ENCODE results near the gene ALOX15. TPM values are rescaled to one million over a fixed set of nuclear protein-coding genes. Genes with fewer than 3 reads are reported as not detected.

The ALOX15 gene
- total RNA-seq, 2 donors from 2014 or later: 0.24 TPM; not detected in 1

DNA sequence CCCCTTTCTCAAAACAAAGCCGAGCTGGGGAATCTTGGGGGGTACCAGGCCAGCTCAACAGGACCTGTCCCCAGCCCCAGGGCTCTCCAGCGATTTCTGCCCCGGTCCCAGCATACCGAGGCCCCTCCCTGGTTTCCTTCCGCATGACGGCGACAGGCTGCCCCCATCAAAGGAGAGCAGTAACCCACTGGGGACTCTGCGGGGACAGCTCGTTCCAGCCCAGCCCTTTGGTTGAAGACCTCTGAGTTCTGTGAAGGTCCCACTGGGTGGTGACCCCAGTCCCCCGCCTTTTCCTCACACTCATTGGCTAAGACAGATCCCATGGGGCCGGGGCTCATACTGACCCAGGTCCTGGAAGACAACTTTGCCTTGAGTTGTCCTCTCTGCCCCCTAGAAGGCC lies 53.1 kb downstream of the ALOX15 start:
- H3K4me3 Mint-ChIP-seq: no peak overlapping the region
- H3K27ac Mint-ChIP-seq: no peak overlapping the region
- ATAC-seq (replicated peaks): no peak
- H3K9me3 Mint-ChIP-seq: no peaks in the 10 kb centered on the region
- H3K27me3 Mint-ChIP-seq: peaks cover 28% of the 10 kb centered on the region
- no peaks in the 10 kb centered on the region for H3K4me1 Mint-ChIP-seq
- H3K36me3 Mint-ChIP-seq (ENCODE audit: low read depth): no peaks in the 10 kb centered on the region

DNA sequence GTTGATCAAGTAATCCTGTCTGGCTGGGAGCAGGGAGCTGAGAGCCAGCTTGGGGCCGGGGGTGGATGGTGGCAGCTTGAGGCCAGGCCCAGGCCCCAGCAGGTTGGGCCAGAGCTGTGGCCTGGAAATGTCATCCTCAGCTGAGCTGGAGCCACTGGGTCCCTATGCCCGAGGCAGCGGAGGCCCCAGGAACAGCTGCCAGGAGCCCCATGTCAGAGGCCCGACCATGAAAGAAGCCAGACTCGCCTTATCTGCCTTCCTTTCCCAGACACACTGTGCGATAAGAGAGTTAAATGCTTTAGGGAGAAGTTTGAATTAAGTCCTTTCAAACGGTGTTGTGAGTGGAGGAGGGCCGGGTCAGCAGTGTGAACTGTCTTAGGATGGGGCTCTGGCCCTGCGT lies 53.7 kb downstream of the ALOX15 start:
- no peaks in the 10 kb centered on the region for H3K36me3 Mint-ChIP-seq (ENCODE audit: low read depth)

DNA sequence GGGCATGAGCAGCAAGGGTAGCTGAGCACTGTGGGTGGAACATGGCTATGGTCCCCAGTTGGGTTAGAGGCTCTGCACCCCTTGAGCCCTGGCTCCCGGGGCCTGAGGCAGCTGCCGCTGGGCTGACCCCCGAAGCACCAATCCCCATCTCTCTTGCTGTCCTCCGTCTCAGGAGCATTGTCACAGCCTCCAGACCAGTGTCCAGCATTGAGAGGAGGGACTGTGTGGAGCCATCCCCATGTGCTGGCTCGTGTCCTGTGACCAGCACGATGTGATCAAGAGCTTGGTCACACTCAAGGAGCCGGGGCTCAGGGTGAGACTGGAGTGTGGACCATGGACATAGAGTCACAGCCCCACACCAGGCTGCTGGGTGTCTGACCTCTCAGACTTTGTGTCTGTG lies 54.3 kb downstream of the ALOX15 start:
- Mint-ChIP-seq H3K9me3 (no peaks in the 10 kb centered on the region), H3K4me3 (no peak overlapping the region), H3K4me1 (no peaks in the 10 kb centered on the region), H3K36me3 (ENCODE audit: low read depth) (no peaks in the 10 kb centered on the region), H3K27ac (no peak overlapping the region), H3K27me3 (peaks cover 33% of the 10 kb centered on the region)
- ATAC-seq (replicated peaks): no peak

More for the DNA sequence above, 53.7 kb downstream of the ALOX15 start:
- Mint-ChIP-seq H3K27ac (no peak overlapping the region), H3K9me3 (no peaks in the 10 kb centered on the region), H3K4me3 (no peak overlapping the region), H3K4me1 (no peaks in the 10 kb centered on the region), H3K27me3 (peaks cover 34% of the 10 kb centered on the region)
- no peak for ATAC-seq (replicated peaks)

DNA sequence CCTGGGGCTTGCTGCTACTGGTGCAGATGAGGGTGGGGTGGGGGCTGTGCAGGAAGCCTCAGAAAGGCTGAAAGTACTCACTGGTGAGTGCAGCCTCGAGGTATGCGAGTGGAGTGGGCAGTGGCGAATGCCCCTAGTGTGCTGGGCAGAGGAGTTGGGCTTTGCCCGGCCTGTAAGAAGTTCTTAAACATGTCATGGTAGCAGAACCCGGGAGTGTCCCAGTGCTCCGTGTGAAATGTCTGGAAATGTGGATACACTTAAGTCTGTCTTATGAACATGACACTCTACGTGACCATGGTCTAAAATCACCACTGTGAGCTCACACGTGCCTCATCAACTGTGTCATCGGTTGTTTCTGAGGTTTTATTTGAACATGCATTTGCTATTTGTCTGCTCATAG lies 55.4 kb downstream of the ALOX15 start:
- no peaks in the 10 kb centered on the region for H3K4me1 Mint-ChIP-seq
- no peaks in the 10 kb centered on the region for H3K36me3 Mint-ChIP-seq (ENCODE audit: low read depth)
- no peak overlapping the region for H3K27ac Mint-ChIP-seq
- peaks cover 37% of the 10 kb centered on the region for H3K27me3 Mint-ChIP-seq
- ATAC-seq (replicated peaks): no peak
- no peaks in the 10 kb centered on the region for H3K9me3 Mint-ChIP-seq
- no peak overlapping the region for H3K4me3 Mint-ChIP-seq

DNA sequence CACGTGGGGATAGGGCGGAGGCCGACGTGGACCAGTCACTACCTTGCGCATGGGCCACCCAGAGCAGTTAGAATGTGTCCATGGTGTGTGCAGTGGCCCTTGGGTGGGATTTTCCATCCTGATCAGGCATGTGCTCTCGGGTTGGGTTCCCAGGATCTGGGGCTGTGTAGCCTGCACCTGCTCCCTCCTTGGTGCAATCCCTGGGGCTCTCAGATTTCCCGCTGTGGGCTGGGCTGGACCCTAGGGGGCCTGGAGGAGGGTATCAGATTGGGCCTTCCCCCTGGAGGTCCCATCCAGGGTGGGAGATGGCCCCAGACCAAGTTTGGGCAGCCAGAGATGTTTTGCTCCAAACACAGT lies 55.9 kb downstream of the ALOX15 start:
- Mint-ChIP-seq H3K27me3 (peaks cover 40% of the 10 kb centered on the region), H3K4me1 (no peaks in the 10 kb centered on the region), H3K36me3 (ENCODE audit: low read depth) (no peaks in the 10 kb centered on the region), H3K4me3 (no peak overlapping the region), H3K9me3 (no peaks in the 10 kb centered on the region), H3K27ac (no peak overlapping the region)
- ATAC-seq (replicated peaks): no peak

DNA sequence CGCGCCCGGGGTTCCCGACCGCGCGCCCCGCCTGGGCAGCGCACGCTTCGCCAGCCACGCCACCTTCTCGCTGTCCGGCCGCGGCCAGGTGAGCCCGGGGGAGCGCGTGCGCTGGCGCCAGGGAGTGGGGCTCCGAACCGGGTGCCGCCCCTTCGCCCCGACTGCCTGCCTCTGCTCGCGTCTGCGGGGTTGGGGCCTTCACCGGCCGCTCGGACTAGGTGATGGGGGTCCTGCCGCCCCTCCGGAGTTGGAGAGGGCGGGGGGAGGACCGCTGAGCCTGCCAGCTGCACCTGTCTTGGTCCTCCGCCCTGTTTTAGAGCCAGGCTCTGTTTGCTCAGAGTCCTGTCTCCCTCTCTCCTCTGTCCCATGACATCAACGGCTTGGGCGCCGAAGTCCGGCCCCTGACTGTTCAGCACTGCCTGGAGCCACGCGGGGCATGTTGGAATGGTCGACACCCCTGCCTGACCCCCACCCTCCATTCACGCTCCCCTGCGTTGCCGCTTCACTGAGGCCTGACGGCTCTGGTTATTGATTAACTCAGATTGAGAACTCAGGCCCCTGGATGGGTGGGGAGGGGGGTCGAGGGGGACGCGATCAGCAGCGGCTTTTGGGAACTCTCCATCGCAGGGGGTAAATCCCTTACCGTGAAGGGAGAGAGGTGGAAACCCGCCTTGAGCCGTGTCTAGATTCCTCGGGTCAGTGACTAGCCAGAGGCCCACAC lies 56.4 kb downstream of the ALOX15 start:
- Mint-ChIP-seq H3K4me1 (no peaks in the 10 kb centered on the region), H3K9me3 (no peaks in the 10 kb centered on the region), H3K4me3 (peak overlapping the region; percentile 39), H3K27ac (no peak overlapping the region), H3K27me3 (peaks cover 35% of the 10 kb centered on the region), H3K36me3 (ENCODE audit: low read depth) (no peaks in the 10 kb centered on the region)
- no peak for ATAC-seq (replicated peaks)

DNA sequence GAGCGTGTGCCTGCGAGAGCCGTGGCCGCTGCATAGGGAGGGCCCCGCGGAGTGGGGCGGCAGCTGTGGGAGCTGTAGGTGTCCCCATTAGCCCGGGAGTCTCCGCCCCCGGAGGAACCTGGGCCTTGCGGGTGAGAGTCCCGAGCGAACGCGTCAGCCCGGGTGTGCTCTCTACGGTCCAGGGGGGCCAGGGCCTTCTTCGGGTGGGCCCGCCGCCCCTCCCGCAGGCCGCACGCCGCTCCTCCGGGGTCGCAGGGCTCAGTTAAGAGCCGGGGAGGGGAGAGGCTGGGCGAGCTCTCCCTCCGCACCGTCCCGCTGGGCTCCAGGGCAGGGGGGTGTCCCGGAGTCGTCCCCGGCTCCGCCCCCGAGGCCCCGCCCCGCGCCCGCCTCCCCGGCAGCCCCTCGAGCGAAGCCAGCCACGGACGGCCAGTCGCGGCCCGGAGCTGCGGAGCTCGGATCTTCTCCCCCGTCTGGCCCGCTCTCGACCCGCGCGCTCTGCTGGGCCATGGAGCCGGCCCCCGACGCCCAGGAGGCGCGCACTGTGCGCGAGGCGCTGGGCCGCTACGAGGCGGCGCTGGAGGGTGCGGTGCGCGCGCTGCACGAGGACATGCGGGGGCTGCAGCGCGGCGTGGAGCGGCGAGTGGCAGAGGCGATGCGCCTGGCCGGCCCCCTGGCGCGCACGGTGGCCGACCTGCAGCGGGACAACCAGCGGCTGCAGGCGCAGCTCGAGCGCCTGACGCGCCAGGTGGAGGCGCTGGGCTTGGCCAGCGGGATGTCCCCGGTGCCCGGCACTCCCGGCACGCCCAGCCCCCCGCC lies 57.2 kb downstream of the ALOX15 start, which contains the start of gene SMTNL2:
Gene SMTNL2 (plus strand): TSS at position 429 of the 816 bp plus-strand sequence. CDS start 77 bp downstream, at position 506.
- Mint-ChIP-seq H3K4me3 (peak within 1 kb of the TSS; percentile 41), H3K36me3 (ENCODE audit: low read depth) (no peaks in the 10 kb centered on the region), H3K27ac (no peak within 1 kb of the TSS), H3K9me3 (no peaks in the 10 kb centered on the region), H3K4me1 (no peaks in the 10 kb centered on the region), H3K27me3 (peaks cover 35% of the 10 kb centered on the region)
- ATAC-seq (replicated peaks): no peak

DNA sequence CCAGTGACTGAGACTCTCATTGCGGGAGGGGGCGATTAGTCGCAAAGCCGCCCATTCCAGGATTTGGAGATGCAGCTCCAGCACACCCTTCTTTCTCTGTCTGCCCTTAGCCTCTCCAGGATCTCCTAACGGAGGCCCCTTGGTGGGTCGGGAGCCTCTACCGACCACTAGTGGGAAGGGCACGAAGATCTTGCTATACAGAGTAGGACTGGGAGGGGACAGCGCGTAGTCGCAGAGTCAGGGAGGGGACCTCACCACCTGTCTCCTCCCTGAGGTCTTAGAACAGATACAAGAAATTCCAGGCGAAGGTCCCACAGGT lies 57.7 kb downstream of the ALOX15 start:
- ATAC-seq (replicated peaks): no peak
- Mint-ChIP-seq H3K9me3 (no peaks in the 10 kb centered on the region), H3K4me3 (peak overlapping the region; percentile 41), H3K36me3 (ENCODE audit: low read depth) (no peaks in the 10 kb centered on the region), H3K27me3 (peaks cover 35% of the 10 kb centered on the region), H3K4me1 (no peaks in the 10 kb centered on the region), H3K27ac (no peak overlapping the region)

DNA sequence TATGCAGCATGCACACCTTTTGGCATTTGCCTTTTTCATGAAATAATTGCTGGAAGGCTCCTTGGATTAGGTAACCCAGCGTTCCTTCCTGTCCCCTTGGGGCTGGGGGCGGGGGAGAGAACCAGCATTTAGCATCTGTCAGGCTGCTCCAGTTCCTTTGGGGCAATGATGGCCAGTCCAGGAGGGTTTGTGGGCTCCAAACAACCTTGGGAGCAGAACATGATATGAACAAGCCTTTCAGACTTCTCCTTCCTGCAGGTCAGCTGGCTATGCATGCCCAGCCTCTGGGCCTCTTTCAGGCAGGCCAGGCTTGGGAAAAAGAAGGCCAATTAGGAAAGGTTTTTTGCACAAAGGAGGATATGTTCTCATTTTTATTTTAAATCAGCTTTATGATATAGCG lies 58.3 kb downstream of the ALOX15 start:
- no peak overlapping the region for H3K27ac Mint-ChIP-seq
- ATAC-seq (replicated peaks): no peak
- H3K4me3 Mint-ChIP-seq: no peak overlapping the region
- no peaks in the 10 kb centered on the region for H3K9me3 Mint-ChIP-seq
- no peaks in the 10 kb centered on the region for H3K4me1 Mint-ChIP-seq
- no peaks in the 10 kb centered on the region for H3K36me3 Mint-ChIP-seq (ENCODE audit: low read depth)
- H3K27me3 Mint-ChIP-seq: peaks cover 35% of the 10 kb centered on the region

DNA sequence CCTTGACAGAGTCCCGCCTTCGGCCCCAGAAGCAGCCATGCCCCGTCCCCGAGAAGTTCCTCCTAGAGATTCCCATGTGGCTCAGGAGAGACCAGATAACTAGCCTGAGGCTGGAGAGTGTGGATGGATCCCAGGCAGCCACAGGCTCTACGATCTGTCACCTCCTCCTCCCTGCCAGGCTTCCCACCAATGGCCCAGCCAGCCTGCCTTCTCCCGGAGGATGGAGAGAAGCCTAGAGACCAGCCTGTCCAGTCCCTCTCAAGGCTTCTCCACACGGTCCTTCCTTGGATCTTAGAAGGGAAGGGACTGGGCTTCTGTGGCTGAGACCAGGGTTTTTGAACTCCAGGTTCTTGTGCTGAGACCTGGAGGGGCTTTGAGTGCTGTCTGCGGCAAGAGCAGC lies 58.8 kb downstream of the ALOX15 start:
- no peak overlapping the region for H3K27ac Mint-ChIP-seq
- ATAC-seq (replicated peaks): no peak
- H3K4me1 Mint-ChIP-seq: no peaks in the 10 kb centered on the region
- H3K27me3 Mint-ChIP-seq: peaks cover 35% of the 10 kb centered on the region
- H3K4me3 Mint-ChIP-seq: no peak overlapping the region
- no peaks in the 10 kb centered on the region for H3K9me3 Mint-ChIP-seq
- H3K36me3 Mint-ChIP-seq (ENCODE audit: low read depth): no peaks in the 10 kb centered on the region

DNA sequence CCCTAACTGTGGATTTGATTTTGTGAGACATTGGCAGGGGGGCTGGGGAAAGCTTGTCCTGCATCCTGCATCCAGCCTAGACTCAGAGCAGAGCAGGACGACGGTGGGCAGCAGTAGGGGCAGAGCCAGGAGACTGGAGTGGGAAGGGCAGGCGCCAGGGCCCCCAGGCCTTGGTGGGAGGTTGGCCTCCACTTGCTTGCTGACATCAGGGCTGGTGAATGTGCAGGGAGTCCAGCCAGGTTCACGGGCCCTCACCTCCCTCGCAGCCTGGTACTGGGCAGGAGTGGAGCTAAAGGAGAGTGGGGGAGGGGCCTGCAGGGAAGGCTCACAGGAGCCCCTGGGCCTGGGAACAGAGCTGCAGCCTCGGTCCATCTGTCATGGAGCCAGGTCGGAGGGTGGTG lies 59.4 kb downstream of the ALOX15 start:
- Mint-ChIP-seq H3K36me3 (ENCODE audit: low read depth) (no peaks in the 10 kb centered on the region), H3K4me3 (no peak overlapping the region), H3K27me3 (peaks cover 35% of the 10 kb centered on the region), H3K27ac (no peak overlapping the region), H3K9me3 (no peaks in the 10 kb centered on the region), H3K4me1 (no peaks in the 10 kb centered on the region)
- no peak for ATAC-seq (replicated peaks)

Other genes starting within 250 kb of the ALOX15 start
- 1 to 10 TPM; 2.4 to 5.8 TPM for gene SPNS3, start 207.7 kb downstream of the ALOX15 start, total RNA-seq
- under 1 TPM in 1 of 2 donors, not detected in 1; 0.45 TPM for gene SPNS2, start 142.8 kb downstream of the ALOX15 start, total RNA-seq
- 10 to 100 TPM; 47.5 to 95.4 TPM for gene MYBBP1A, start 86.3 kb downstream of the ALOX15 start, total RNA-seq
- not detected for gene GGT6, start 81.1 kb downstream of the ALOX15 start, total RNA-seq
- not detected for gene SMTNL2, start 57.1 kb downstream of the ALOX15 start, total RNA-seq
- gene PELP1, start 62.5 kb upstream of the ALOX15 start, total RNA-seq: 100 to 1,000 TPM in 1 of 2 donors, 10 to 100 TPM in 1; 87.1 to 107 TPM
- gene ARRB2, start 69.0 kb upstream of the ALOX15 start, total RNA-seq: 100 to 1,000 TPM; 281 to 307 TPM
- gene MED11, start 89.8 kb upstream of the ALOX15 start, total RNA-seq: 10 to 100 TPM; 25.3 to 25.7 TPM
- gene ZMYND15, start 98.2 kb upstream of the ALOX15 start, total RNA-seq: under 1 TPM in 1 of 2 donors, not detected in 1; 0.42 TPM
- 1 to 10 TPM; 2.7 to 6.7 TPM for gene CXCL16, start 98.2 kb upstream of the ALOX15 start, total RNA-seq
- not detected for gene TM4SF5, start 130.2 kb upstream of the ALOX15 start, total RNA-seq
- gene VMO1, start 144.7 kb upstream of the ALOX15 start, total RNA-seq: not detected
- not detected for gene GLTPD2, start 147.3 kb upstream of the ALOX15 start, total RNA-seq
- 100 to 1,000 TPM in 1 of 2 donors, 10 to 100 TPM in 1; 91.0 to 169 TPM for gene PSMB6, start 154.5 kb upstream of the ALOX15 start, total RNA-seq
- gene PLD2, start 165.5 kb upstream of the ALOX15 start, total RNA-seq: 10 to 100 TPM; 23.3 to 35.0 TPM
- gene MINK1, start 191.7 kb upstream of the ALOX15 start, total RNA-seq: 100 to 1,000 TPM in 1 of 2 donors, 10 to 100 TPM in 1; 68.6 to 127 TPM

Data from activated T-helper 17 cell treated with anti-CD3 and anti-CD28 coated beads, Interleukin-2, amount 50 U/mL, for 72 hours (primary cell).